Ovary (tissue), 3 donors: Measurements from ENCODE around the gene XPO1.

Experiments
- POLR2A ChIP-seq: fragments of 450-650 bp; IDR thresholded peaks from one replicate; pipeline ENCODE4 v1.6.1; 2017; ENCODE audit warnings: antibody characterized with exemption, mild to moderate bottlenecking, moderate library complexity
- TF ChIP-seq, protein P1 (sequence below), 3 donors: fragments of 450-650 bp in 2 of 3; fragments of 200-600 bp in 1 of 3; IDR thresholded peaks; one replicate each; pipeline versions ENCODE4 v1.5.1 to v1.8.0; 2016 to 2022; ENCODE audit warnings: antibody characterized with exemption in 3 of 3, mild to moderate bottlenecking in 1 of 3
- donor health status: DM: no; HTN: no; CAD: no.

DNA sequence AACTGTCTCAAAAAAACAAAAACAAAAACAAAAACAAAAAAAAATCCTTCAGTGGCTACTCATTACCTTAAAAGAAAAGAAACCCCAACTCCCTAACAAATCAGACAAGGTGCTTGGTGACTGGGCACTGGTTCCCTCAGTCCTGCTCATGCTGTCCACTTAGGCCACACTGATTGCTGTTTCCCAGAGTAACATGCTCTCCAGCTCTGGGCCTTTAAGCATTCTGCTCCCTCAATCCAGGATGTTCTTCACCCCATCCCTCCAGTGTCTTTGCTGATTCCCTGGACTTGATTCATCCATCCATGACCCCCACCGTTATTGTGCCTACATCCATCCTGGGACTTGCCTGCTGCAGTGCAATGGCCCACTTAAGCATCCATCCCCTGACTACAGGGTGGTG lies 16.4 kb upstream of the XPO1 start:
- no peak for TF ChIP-seq POLR2A
- TF ChIP-seq, protein P1, sequence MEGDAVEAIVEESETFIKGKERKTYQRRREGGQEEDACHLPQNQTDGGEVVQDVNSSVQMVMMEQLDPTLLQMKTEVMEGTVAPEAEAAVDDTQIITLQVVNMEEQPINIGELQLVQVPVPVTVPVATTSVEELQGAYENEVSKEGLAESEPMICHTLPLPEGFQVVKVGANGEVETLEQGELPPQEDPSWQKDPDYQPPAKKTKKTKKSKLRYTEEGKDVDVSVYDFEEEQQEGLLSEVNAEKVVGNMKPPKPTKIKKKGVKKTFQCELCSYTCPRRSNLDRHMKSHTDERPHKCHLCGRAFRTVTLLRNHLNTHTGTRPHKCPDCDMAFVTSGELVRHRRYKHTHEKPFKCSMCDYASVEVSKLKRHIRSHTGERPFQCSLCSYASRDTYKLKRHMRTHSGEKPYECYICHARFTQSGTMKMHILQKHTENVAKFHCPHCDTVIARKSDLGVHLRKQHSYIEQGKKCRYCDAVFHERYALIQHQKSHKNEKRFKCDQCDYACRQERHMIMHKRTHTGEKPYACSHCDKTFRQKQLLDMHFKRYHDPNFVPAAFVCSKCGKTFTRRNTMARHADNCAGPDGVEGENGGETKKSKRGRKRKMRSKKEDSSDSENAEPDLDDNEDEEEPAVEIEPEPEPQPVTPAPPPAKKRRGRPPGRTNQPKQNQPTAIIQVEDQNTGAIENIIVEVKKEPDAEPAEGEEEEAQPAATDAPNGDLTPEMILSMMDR (IDR thresholded peaks at IDR 0.05): no peak
